Measurements from ENCODE around the gene KCNH1. TPM values are rescaled to one million over a fixed set of nuclear protein-coding genes. Genes with fewer than 3 reads are reported as not detected.
"Not testable (repeated sequence)": the region's sequence is repeated elsewhere in the genome, so short reads cannot be mapped to it uniquely, and the experiment has no call there.

Gene KCNH1
- total and polyA plus RNA-seq, 5 donors from 2014 or later: not detected

- no peak for ATAC-seq (ENCODE audit: low read depth in 2 of 2)
- DNase-seq: no peak
- no peak overlapping the region for H3K27ac Mint-ChIP-seq
- H3K4me3 Mint-ChIP-seq: no peak overlapping the region
- Histone ChIP-seq H3K4me1 (ENCODE audit: control insufficient read depth, insufficient read depth, low read length, poor library complexity, severe bottlenecking) (no peaks in the 10 kb centered on the region), H3K27me3 (ENCODE audit: control insufficient read depth, insufficient read depth, low read length) (peaks cover 3% of the 10 kb centered on the region), H3K4me3 (ENCODE audit: low read depth, low read length) (no peak overlapping the region), H3K36me3 (ENCODE audit: control insufficient read depth, insufficient read depth, low read length) (no peaks in the 10 kb centered on the region), H3K27ac (ENCODE audit: insufficient read depth, low read length, poor library complexity, severe bottlenecking) (no peak overlapping the region), H3K9me3 (ENCODE audit: control insufficient read depth in 2 of 2, low read length in 2 of 2) (no peaks in the 10 kb centered on the region)
- no peaks in the 10 kb centered on the region for H3K4me1 Mint-ChIP-seq
- H3K36me3 Mint-ChIP-seq: no peaks in the 10 kb centered on the region
- H3K9me3 Mint-ChIP-seq: peaks cover 0 to 4% (median 0%) of the 10 kb centered on the region in 7 donors
- peaks cover 6% of the 10 kb centered on the region for H3K27me3 Mint-ChIP-seq
Measured at GRCh38 chr1:211019266-211019665, 114.7 kb downstream of the KCNH1 start.

- no peak overlapping the region for H3K27ac ChIP-seq (ENCODE audit: insufficient read depth, low read length, poor library complexity, severe bottlenecking)
- DNase-seq: no peak
- Mint-ChIP-seq H3K4me3 (no peak overlapping the region), H3K27me3 (peaks cover 6% of the 10 kb centered on the region), H3K36me3 (no peaks in the 10 kb centered on the region), H3K27ac (no peak overlapping the region), H3K9me3 (peaks cover 0 to 4% (median 0%) of the 10 kb centered on the region in 7 donors), H3K4me1 (no peaks in the 10 kb centered on the region)
- no peaks in the 10 kb centered on the region for H3K4me1 ChIP-seq (ENCODE audit: control insufficient read depth, insufficient read depth, low read length, poor library complexity, severe bottlenecking)
- no peak for ATAC-seq (ENCODE audit: low read depth in 2 of 2)
- no peak overlapping the region for H3K4me3 ChIP-seq (ENCODE audit: low read depth, low read length)
- H3K9me3 ChIP-seq (ENCODE audit: control insufficient read depth in 2 of 2, low read length in 2 of 2): no peaks in the 10 kb centered on the region
- peaks cover 3% of the 10 kb centered on the region for H3K27me3 ChIP-seq (ENCODE audit: control insufficient read depth, insufficient read depth, low read length)
- H3K36me3 ChIP-seq (ENCODE audit: control insufficient read depth, insufficient read depth, low read length): no peaks in the 10 kb centered on the region
Measured at GRCh38 chr1:211018690-211019089, 115.3 kb downstream of the KCNH1 start.

DNA sequence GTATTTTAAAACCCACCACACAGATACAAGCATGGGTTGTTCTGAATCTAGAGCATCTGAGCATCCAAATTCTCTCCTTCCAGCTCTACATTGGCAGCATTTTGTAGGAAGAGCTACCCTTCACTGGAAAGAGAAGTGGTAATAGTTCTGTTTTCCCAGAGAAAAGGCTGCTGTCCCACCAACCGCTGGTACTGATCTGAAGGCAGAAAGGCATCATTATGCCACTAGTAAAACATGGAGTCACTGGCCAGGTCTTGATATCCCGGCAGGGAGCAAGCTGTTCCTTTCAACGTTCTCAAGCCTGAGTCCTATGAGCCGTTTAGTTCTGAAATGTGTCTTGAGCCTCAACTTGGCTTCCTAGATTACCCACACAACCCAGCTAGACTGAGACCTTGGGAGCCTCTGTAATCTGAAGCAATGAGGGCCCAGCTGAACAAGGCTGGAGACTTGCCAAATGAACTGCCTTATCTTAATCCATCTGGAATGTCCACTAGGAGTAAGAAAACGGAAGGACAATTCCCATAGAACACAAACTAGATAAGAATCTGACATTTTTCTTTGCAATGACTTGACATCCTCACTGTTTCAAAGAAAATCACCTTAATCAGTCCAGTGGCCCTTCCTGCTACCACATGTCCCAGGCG is 116.8 kb downstream of the KCNH1 start:
- Mint-ChIP-seq H3K9me3 (peaks cover 0 to 3% (median 0%) of the 10 kb centered on the region in 7 donors), H3K4me3 (no peak overlapping the region), H3K4me1 (no peaks in the 10 kb centered on the region), H3K36me3 (no peaks in the 10 kb centered on the region), H3K27ac (no peak overlapping the region), H3K27me3 (no peaks in the 10 kb centered on the region)
- H3K4me3 ChIP-seq (ENCODE audit: low read depth, low read length): no peak overlapping the region
- no peaks in the 10 kb centered on the region for H3K36me3 ChIP-seq (ENCODE audit: control insufficient read depth, insufficient read depth, low read length)
- no peak for DNase-seq
- H3K4me1 ChIP-seq (ENCODE audit: control insufficient read depth, insufficient read depth, low read length, poor library complexity, severe bottlenecking): no peaks in the 10 kb centered on the region
- H3K27me3 ChIP-seq (ENCODE audit: control insufficient read depth, insufficient read depth, low read length): no peaks in the 10 kb centered on the region
- H3K9me3 ChIP-seq (ENCODE audit: control insufficient read depth in 2 of 2, low read length in 2 of 2): no peaks in the 10 kb centered on the region
- no peak for ATAC-seq (ENCODE audit: low read depth in 2 of 2)
- no peak overlapping the region for H3K27ac ChIP-seq (ENCODE audit: insufficient read depth, low read length, poor library complexity, severe bottlenecking)

DNA sequence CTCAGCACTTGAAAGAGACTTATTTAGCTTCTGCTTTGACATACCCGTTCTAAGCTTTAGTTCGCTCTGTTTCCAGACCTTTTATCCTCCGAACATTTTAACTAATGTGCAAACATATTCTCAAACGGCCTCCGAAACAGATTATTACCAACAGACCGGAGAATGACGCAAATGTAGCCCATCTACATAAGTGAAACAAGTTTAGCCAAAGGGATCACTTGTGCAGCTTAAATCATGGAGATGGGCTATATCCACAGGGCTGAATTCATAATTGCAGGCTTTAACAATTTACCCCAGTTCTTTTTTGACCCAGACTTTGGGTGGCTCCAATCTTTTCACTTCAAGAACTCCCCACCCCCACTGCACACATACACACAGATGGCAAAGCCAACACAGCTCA is 119.7 kb downstream of the KCNH1 start:
- H3K27me3 Mint-ChIP-seq: peaks cover 4% of the 10 kb centered on the region
- H3K9me3 ChIP-seq (ENCODE audit: control insufficient read depth in 2 of 2, low read length in 2 of 2): no peaks in the 10 kb centered on the region
- no peak overlapping the region for H3K4me3 Mint-ChIP-seq

GRCh38 chr1:211013346-211014240 is 120.4 kb downstream of the KCNH1 start:
- H3K27ac ChIP-seq (ENCODE audit: insufficient read depth, low read length, poor library complexity, severe bottlenecking): no peak overlapping the region
- H3K4me3 Mint-ChIP-seq: no peak overlapping the region
- no peaks in the 10 kb centered on the region for H3K36me3 Mint-ChIP-seq
- no peak overlapping the region for H3K27ac Mint-ChIP-seq
- no peaks in the 10 kb centered on the region for H3K9me3 ChIP-seq (ENCODE audit: control insufficient read depth in 2 of 2, low read length in 2 of 2)
- ATAC-seq (ENCODE audit: low read depth in 2 of 2): no peak
- H3K9me3 Mint-ChIP-seq: peaks cover 0 to 7% (median 0%) of the 10 kb centered on the region in 7 donors
- H3K4me1 Mint-ChIP-seq: no peaks in the 10 kb centered on the region
- no peak for DNase-seq
- H3K4me3 ChIP-seq (ENCODE audit: low read depth, low read length): no peak overlapping the region
- H3K27me3 Mint-ChIP-seq: peaks cover 4% of the 10 kb centered on the region
- H3K27me3 ChIP-seq (ENCODE audit: control insufficient read depth, insufficient read depth, low read length): no peaks in the 10 kb centered on the region
- no peaks in the 10 kb centered on the region for H3K4me1 ChIP-seq (ENCODE audit: control insufficient read depth, insufficient read depth, low read length, poor library complexity, severe bottlenecking)
- H3K36me3 ChIP-seq (ENCODE audit: control insufficient read depth, insufficient read depth, low read length): no peaks in the 10 kb centered on the region

More for the DNA sequence above, 119.7 kb downstream of the KCNH1 start:
- no peaks in the 10 kb centered on the region for H3K36me3 Mint-ChIP-seq
- H3K4me1 ChIP-seq (ENCODE audit: control insufficient read depth, insufficient read depth, low read length, poor library complexity, severe bottlenecking): no peaks in the 10 kb centered on the region
- no peak overlapping the region for H3K27ac Mint-ChIP-seq
- no peak overlapping the region for H3K4me3 ChIP-seq (ENCODE audit: low read depth, low read length)
- ATAC-seq (ENCODE audit: low read depth in 2 of 2) (no peak), DNase-seq (no peak)
- H3K27ac ChIP-seq (ENCODE audit: insufficient read depth, low read length, poor library complexity, severe bottlenecking): no peak overlapping the region
- no peaks in the 10 kb centered on the region for H3K36me3 ChIP-seq (ENCODE audit: control insufficient read depth, insufficient read depth, low read length)
- no peaks in the 10 kb centered on the region for H3K4me1 Mint-ChIP-seq
- H3K9me3 Mint-ChIP-seq: peaks cover 0 to 6% (median 0%) of the 10 kb centered on the region in 7 donors
- no peaks in the 10 kb centered on the region for H3K27me3 ChIP-seq (ENCODE audit: control insufficient read depth, insufficient read depth, low read length)

DNA sequence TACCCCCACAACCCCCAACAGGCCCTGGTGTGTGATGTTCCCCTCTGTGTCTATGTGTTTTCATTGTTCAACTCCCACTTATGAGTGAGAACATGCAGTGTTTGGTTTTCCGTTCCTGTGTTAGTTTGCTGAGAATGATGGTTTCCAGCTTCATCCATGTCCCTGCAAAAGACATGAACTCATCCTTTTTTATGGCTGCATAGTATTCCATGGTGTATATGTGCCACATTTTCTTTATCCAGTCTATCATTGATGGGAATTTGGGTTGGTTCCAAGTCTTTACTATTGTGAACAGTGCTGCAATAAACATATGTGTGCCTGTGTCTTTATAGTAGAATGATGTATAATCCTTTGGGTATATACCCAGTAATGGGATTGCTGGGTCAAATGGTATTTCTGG is 122.8 kb downstream of the KCNH1 start:
- ATAC-seq (ENCODE audit: low read depth in 2 of 2); H3K4me3 ChIP-seq (ENCODE audit: low read depth, low read length); H3K4me1 ChIP-seq (ENCODE audit: control insufficient read depth, insufficient read depth, low read length, poor library complexity, severe bottlenecking); H3K4me3 Mint-ChIP-seq; H3K27me3 Mint-ChIP-seq; H3K27ac Mint-ChIP-seq; H3K9me3 Mint-ChIP-seq; H3K4me1 Mint-ChIP-seq; H3K9me3 ChIP-seq (ENCODE audit: control insufficient read depth in 2 of 2, low read length in 2 of 2); H3K36me3 ChIP-seq (ENCODE audit: control insufficient read depth, insufficient read depth, low read length); DNase-seq; H3K27ac ChIP-seq (ENCODE audit: insufficient read depth, low read length, poor library complexity, severe bottlenecking); H3K36me3 Mint-ChIP-seq; H3K27me3 ChIP-seq (ENCODE audit: control insufficient read depth, insufficient read depth, low read length): not testable (repeated sequence)

GRCh38 chr1:211009944-211010343 is 124.0 kb downstream of the KCNH1 start:
- Histone ChIP-seq H3K27ac (ENCODE audit: insufficient read depth, low read length, poor library complexity, severe bottlenecking) (no peak overlapping the region), H3K36me3 (ENCODE audit: control insufficient read depth, insufficient read depth, low read length) (no peaks in the 10 kb centered on the region), H3K4me1 (ENCODE audit: control insufficient read depth, insufficient read depth, low read length, poor library complexity, severe bottlenecking) (no peaks in the 10 kb centered on the region), H3K27me3 (ENCODE audit: control insufficient read depth, insufficient read depth, low read length) (no peaks in the 10 kb centered on the region), H3K4me3 (ENCODE audit: low read depth, low read length) (no peak overlapping the region), H3K9me3 (ENCODE audit: control insufficient read depth in 2 of 2, low read length in 2 of 2) (no peaks in the 10 kb centered on the region)
- peaks cover 0 to 7% (median 0%) of the 10 kb centered on the region in 7 donors for H3K9me3 Mint-ChIP-seq
- no peak overlapping the region for H3K27ac Mint-ChIP-seq
- peaks cover 4% of the 10 kb centered on the region for H3K27me3 Mint-ChIP-seq
- ATAC-seq (ENCODE audit: low read depth in 2 of 2) (no peak), DNase-seq (no peak)
- no peaks in the 10 kb centered on the region for H3K36me3 Mint-ChIP-seq
- H3K4me3 Mint-ChIP-seq: no peak overlapping the region
- no peaks in the 10 kb centered on the region for H3K4me1 Mint-ChIP-seq

Data from CD4-positive, CD25-positive, alpha-beta regulatory T cell (primary cell).